ENCODE data around the gene UCHL1.
"Not testable (repeated sequence)": the region's sequence is repeated elsewhere in the genome, so short reads cannot be mapped to it uniquely, and the experiment has no call there.

UCHL1 gene

GRCh38 chr4:41294445-41295062 is 37.8 kb downstream of the UCHL1 start:
- no peak for DNase-seq

- DNase-seq = no peak
Observed at GRCh38 chr4:41296995-41297394, 40.3 kb downstream of the UCHL1 start.

- no peak for DNase-seq
Observed at GRCh38 chr4:41297832-41298231, 41.1 kb downstream of the UCHL1 start.

GRCh38 chr4:41299486-41299885 is 42.8 kb downstream of the UCHL1 start:
- peak; percentile 4 for DNase-seq

GRCh38 chr4:41301137-41301536 is 44.4 kb downstream of the UCHL1 start:
- no peak for DNase-seq

- no peak for DNase-seq
Observed at GRCh38 chr4:41303372-41304118, 46.8 kb downstream of the UCHL1 start.

GRCh38 chr4:41304221-41304620 is 47.5 kb downstream of the UCHL1 start:
- no peak for DNase-seq

GRCh38 chr4:41305476-41305875 is 48.7 kb downstream of the UCHL1 start:
- DNase-seq = no peak

GRCh38 chr4:41307638-41308037 is 50.9 kb downstream of the UCHL1 start:
- DNase-seq = no peak

- DNase-seq = no peak
Observed at GRCh38 chr4:41308398-41308797, 51.7 kb downstream of the UCHL1 start.

- not testable (repeated sequence) for DNase-seq
Observed at GRCh38 chr4:41315426-41315825, 58.7 kb downstream of the UCHL1 start.

GRCh38 chr4:41315862-41316261 is 59.1 kb downstream of the UCHL1 start:
- no peak for DNase-seq

Data from fibroblast of skin of scalp (primary cell).